H1 (cell line): ENCODE data around the gene GNB1L. TPM values are rescaled to one million over a fixed set of nuclear protein-coding genes. Genes with fewer than 3 reads are reported as not detected.

ENCODE experiments used
- CTCF ChIA-PET: fragments of 300-600 bp; sonication (Branson Sonifier 250); formaldehyde crosslinking; loops from one replicate; lab custom pipeline; 2021; ENCODE audit not compliant: partially characterized antibody; lab: Charles Lee
- POLR2A ChIA-PET: fragments of 300-600 bp; sonication (Branson Sonifier 250); formaldehyde crosslinking; loops from one replicate; lab custom pipeline; 2021; ENCODE audit warnings: inconsistent platforms; ENCODE audit not compliant: partially characterized antibody; lab: Charles Lee
- DNase-seq, 2 experiments: peaks; one replicate each; pipeline versions ENCODE4 v3.0.0 to v3.0.0-alpha.2; 2010 to 2022; ENCODE audit warnings: low spot score in 2 of 2, low read depth in 1 of 2, mixed read lengths in 1 of 2
- FAIRE-seq: peaks from 2 replicates; lab custom pipeline; 2011; peaks lifted over from hg19 to GRCh38; lab: Jason Lieb, UNC
- H2AFZ ChIP-seq: 2 replicates; pipeline ENCODE4 v1.8.1; 2012; ENCODE audit warnings: low read length, inconsistent platforms
- H2AK5ac ChIP-seq: 2 replicates; pipeline ENCODE4 v1.6.1; 2013; ENCODE audit warnings: low read depth, low read length
- H2BK120ac ChIP-seq: replicated peaks from 2 replicates; pipeline ENCODE3; 2013; ENCODE audit warnings: low read depth, low read length, inconsistent platforms
- H2BK12ac ChIP-seq: 2 replicates; pipeline ENCODE4 v1.6.1; 2013; ENCODE audit warnings: low read depth, low read length
- H2BK15ac ChIP-seq: 2 replicates; pipeline ENCODE4 v1.6.1; 2013; ENCODE audit warnings: low read length
- H2BK20ac ChIP-seq: 2 replicates; pipeline ENCODE4 v1.6.1; 2013; ENCODE audit warnings: low read length
- H2BK5ac ChIP-seq: 2 replicates; pipeline ENCODE4 v1.6.1; 2013; ENCODE audit warnings: low read depth, low read length
- H3K14ac ChIP-seq: 2 replicates; pipeline ENCODE4 v1.6.1; 2013; ENCODE audit warnings: inconsistent platforms; ENCODE audit not compliant: insufficient read length
- H3K18ac ChIP-seq: 2 replicates; pipeline ENCODE4 v1.6.1; 2013; ENCODE audit warnings: low read length; ENCODE audit errors: extremely low read depth
- H3K23ac ChIP-seq: 2 replicates; pipeline ENCODE4 v1.6.1; 2013; ENCODE audit warnings: inconsistent platforms; ENCODE audit not compliant: insufficient read length
- H3K23me2 ChIP-seq: 2 replicates; pipeline ENCODE4 v1.6.1; 2013; ENCODE audit warnings: low read depth, low read length
- H3K27ac ChIP-seq: 2 replicates; pipeline ENCODE4 v1.6.1; 2011; ENCODE audit warnings: low read depth, low read length, inconsistent platforms
- H3K27me3 ChIP-seq, 4 experiments: replicated peaks in 1 of 4; 1 replicate in 1 of 4; 2 replicates in 3 of 4; pipeline versions ENCODE4 v1.6.1 to v1.8.1; 2011 to 2013; ENCODE audit warnings: low read length in 3 of 4, mild to moderate bottlenecking in 3 of 4, inconsistent platforms in 2 of 4, mixed read lengths in 2 of 4, moderate library complexity in 1 of 4; ENCODE audit not compliant: control insufficient read depth in 3 of 4, insufficient read depth in 3 of 4; ENCODE audit errors: extremely low read depth in 1 of 4
- H3K36me3 ChIP-seq, 4 experiments: 2 replicates each; pipeline versions ENCODE4 v1.6.1 to v1.8.1; 2011 to 2013; ENCODE audit warnings: mild to moderate bottlenecking in 4 of 4, low read length in 3 of 4, moderate library complexity in 2 of 4, control low read depth in 1 of 4, inconsistent platforms in 1 of 4; ENCODE audit not compliant: insufficient read depth in 4 of 4, control insufficient read depth in 2 of 4
- H3K4ac ChIP-seq: replicated peaks from 2 replicates; pipeline ENCODE3; 2013; ENCODE audit warnings: low read length, low read depth, mixed read lengths, inconsistent platforms; ENCODE audit not compliant: insufficient read length
- H3K4me1 ChIP-seq, 4 experiments: replicated peaks in 1 of 4; 1 replicate in 1 of 4; 2 replicates in 3 of 4; pipeline versions ENCODE4 v1.6.1 to v1.8.1; 2011 to 2013; ENCODE audit warnings: low read length in 3 of 4, inconsistent platforms in 2 of 4, mixed read lengths in 1 of 4; ENCODE audit not compliant: insufficient read depth in 4 of 4, control insufficient read depth in 3 of 4
- H3K4me2 ChIP-seq, 2 experiments: 2 replicates each; pipeline versions ENCODE4 v1.6.1 to v1.8.1; 2011 to 2013; ENCODE audit warnings: low read depth in 2 of 2, low read length in 2 of 2, control low read depth in 1 of 2, inconsistent platforms in 1 of 2, mild to moderate bottlenecking in 1 of 2; ENCODE audit not compliant: insufficient read depth in 1 of 2
- H3K4me3 ChIP-seq, 4 experiments: fragments of 200-600, 300-600 bp in 1 of 4; sonication (generic), shearing (Covaris generic), sonication (Bioruptor Twin) in 1 of 4; 2 replicates each; pipeline versions ENCODE4 v1.5.1 to v1.8.1; 2011 to 2016; ENCODE audit warnings: low read length in 4 of 4, low read depth in 3 of 4, control low read depth in 2 of 4, inconsistent platforms in 2 of 4, mild to moderate bottlenecking in 2 of 4, mixed read lengths in 1 of 4, moderate library complexity in 1 of 4; ENCODE audit not compliant: insufficient read depth in 2 of 4; ENCODE audit errors: extremely low read depth in 1 of 4
- H3K56ac ChIP-seq: replicated peaks from 2 replicates; pipeline ENCODE3; 2013; ENCODE audit warnings: low read depth, mild to moderate bottlenecking, mixed read lengths, low read length, inconsistent platforms; ENCODE audit not compliant: insufficient read length
- H3K79me1 ChIP-seq: 2 replicates; pipeline ENCODE4 v1.6.1; 2013; ENCODE audit warnings: low read depth, low read length, control low read depth
- H3K79me2 ChIP-seq, 2 experiments: 2 replicates each; pipeline versions ENCODE4 v1.6.1 to v1.8.1; 2012 to 2013; ENCODE audit warnings: low read length in 2 of 2, mild to moderate bottlenecking in 2 of 2, inconsistent platforms in 1 of 2; ENCODE audit not compliant: insufficient read depth in 2 of 2, control insufficient read depth in 1 of 2
- H3K9ac ChIP-seq, 4 experiments: replicated peaks in 1 of 4; 1 replicate in 1 of 4; 2 replicates in 3 of 4; pipeline versions ENCODE4 v1.6.1 to v1.8.1; 2011 to 2013; ENCODE audit warnings: low read depth in 3 of 4, low read length in 3 of 4, control low read depth in 2 of 4, mild to moderate bottlenecking in 2 of 4, moderate library complexity in 2 of 4, inconsistent platforms in 1 of 4; ENCODE audit errors: extremely low read depth in 1 of 4
- H3K9me3 ChIP-seq, 2 experiments: 2 replicates each; pipeline versions ENCODE4 v1.6.1 to v1.8.1; 2012 to 2013; ENCODE audit warnings: mild to moderate bottlenecking in 2 of 2, moderate library complexity in 2 of 2, control low read depth in 1 of 2, inconsistent platforms in 1 of 2, low read depth in 1 of 2, low read length in 1 of 2, mixed read lengths in 1 of 2; ENCODE audit not compliant: insufficient read depth in 2 of 2
- H4K20me1 ChIP-seq, 2 experiments: replicated peaks in 1 of 2; 2 replicates each; pipeline versions ENCODE3 to v1.8.1; 2011 to 2013; ENCODE audit warnings: inconsistent platforms in 2 of 2, low read length in 2 of 2, mild to moderate bottlenecking in 1 of 2; ENCODE audit not compliant: insufficient read depth in 2 of 2, control insufficient read depth in 1 of 2
- H4K5ac ChIP-seq: 2 replicates; pipeline ENCODE4 v1.6.1; 2013; ENCODE audit warnings: low read length, low read depth, mixed read lengths, inconsistent platforms; ENCODE audit not compliant: insufficient read length
- H4K8ac ChIP-seq: 2 replicates; pipeline ENCODE4 v1.8.0; 2013; ENCODE audit warnings: mild to moderate bottlenecking, moderate library complexity, low read length, inconsistent platforms; ENCODE audit not compliant: insufficient read depth; ENCODE audit errors: extremely low read depth
- H4K91ac ChIP-seq: replicated peaks from 2 replicates; pipeline ENCODE3; 2013; ENCODE audit warnings: low read length, mixed read lengths, inconsistent platforms; ENCODE audit not compliant: insufficient read length
- EZH2 ChIP-seq: fragments of 200-600 bp; sonication (generic); IDR thresholded peaks from 2 replicates; pipeline ENCODE4 v1.7.1; 2012; ENCODE audit warnings: low read depth, mild to moderate bottlenecking, moderate library complexity, low read length, inconsistent platforms; ENCODE audit not compliant: severe bottlenecking
- JUND ChIP-seq: IDR thresholded peaks from 2 replicates; pipeline ENCODE4 v1.6.1; 2011; ENCODE audit warnings: mild to moderate bottlenecking, improper control_type of control experiment, low read length
- KDM5A ChIP-seq: fragments of 200-600 bp; IDR thresholded peaks from 2 replicates; pipeline ENCODE4 v1.7.1; 2012; ENCODE audit warnings: mild to moderate bottlenecking, low read length, inconsistent platforms, mixed read lengths
- MAFK ChIP-seq: IDR thresholded peaks from 2 replicates; pipeline ENCODE4 v1.6.1; 2012; ENCODE audit warnings: low read depth, mild to moderate bottlenecking, improper control_type of control experiment, low read length
- POLR2A ChIP-seq, 2 experiments: IDR thresholded peaks; 1 replicate in 1 of 2; 2 replicates in 1 of 2; pipeline ENCODE4 v1.6.1; 2011; ENCODE audit warnings: low read depth in 2 of 2, low read length in 2 of 2, mild to moderate bottlenecking in 2 of 2; ENCODE audit errors: control extremely low read depth in 1 of 2
- RFX5 ChIP-seq: IDR thresholded peaks from 2 replicates; pipeline ENCODE4 v1.6.1; 2011; ENCODE audit warnings: low read depth, low read length, improper control_type of control experiment, borderline replicate concordance
- SIX5 ChIP-seq: IDR thresholded peaks from 2 replicates; pipeline ENCODE4 v1.6.1; 2011; ENCODE audit warnings: mild to moderate bottlenecking, low read depth, low read length
- SP2 ChIP-seq: IDR thresholded peaks from 2 replicates; pipeline ENCODE4 v1.6.1; 2012; ENCODE audit warnings: mild to moderate bottlenecking, low read length, inconsistent platforms
- TAF1 ChIP-seq: IDR thresholded peaks from 2 replicates; pipeline ENCODE4 v1.6.1; 2011; ENCODE audit warnings: mild to moderate bottlenecking, low read depth, low read length
- TCF12 ChIP-seq: IDR thresholded peaks from 2 replicates; pipeline ENCODE4 v1.6.1; 2011; ENCODE audit warnings: low read depth, mild to moderate bottlenecking, low read length
- WGBS, 2 experiments: shearing (Covaris generic) in 1 of 2; methylation state at CpG; one replicate each; pipeline versions ENCODE4 v1.1.6 to v1.1.7; 2013 to 2015; ENCODE audit warnings: low lambda C conversion rate in 2 of 2, mixed read lengths in 2 of 2, inconsistent platforms in 1 of 2, low coverage in 1 of 2, missing lambda C conversion rate in 1 of 2; ENCODE audit not compliant: insufficient replicate concordance in 2 of 2, insufficient coverage in 1 of 2, insufficient read length in 1 of 2; ENCODE audit errors: extremely low coverage in 1 of 2, missing lambda C conversion rate in 1 of 2; 5-methylcytosine and 5-hydroxymethylcytosine counted together
- polyA plus RNA-seq, 7 experiments: library from polyadenylated mRNA; depleted of rRNA in 3 of 7; stranded (reverse) in 5 of 7; unstranded in 2 of 7; fragments of >200 nt in 5 of 7; fragments of 200-250 nt in 2 of 7; gene quantifications; 1 replicate in 5 of 7; 2 replicates in 1 of 7; 4 replicates in 1 of 7; pipeline versions ENCODE4 v1.2.1 to v1.2.3, GENCODE V29; 2011 to 2013; ENCODE audit warnings: missing spikeins in 2 of 7, mixed read lengths in 2 of 7
- total RNA-seq: library from RNA; stranded (reverse); fragmentation: NEBNext Ultra II Directional; extraction: Animal tissue kit (Norgen Biotek cat#: 25700); gene quantifications from 2 replicates; pipeline ENCODE4 v1.2.1, GENCODE V29; 2021
- TF ChIP-seq, protein P1 (sequence below): IDR thresholded peaks from 2 replicates; pipeline ENCODE4 v1.6.1; 2012; ENCODE audit warnings: inconsistent platforms
- TF ChIP-seq, protein P2 (sequence below): IDR thresholded peaks from 2 replicates; pipeline ENCODE4 v1.6.1; 2012; ENCODE audit warnings: low read length, inconsistent platforms

GNB1L gene
- total and polyA plus RNA-seq, 2 of the 8 experiments (the other 6 are each of a cell fraction or from before 2014, with no cell fraction given) = 14.0 to 15.6 TPM

DNA sequence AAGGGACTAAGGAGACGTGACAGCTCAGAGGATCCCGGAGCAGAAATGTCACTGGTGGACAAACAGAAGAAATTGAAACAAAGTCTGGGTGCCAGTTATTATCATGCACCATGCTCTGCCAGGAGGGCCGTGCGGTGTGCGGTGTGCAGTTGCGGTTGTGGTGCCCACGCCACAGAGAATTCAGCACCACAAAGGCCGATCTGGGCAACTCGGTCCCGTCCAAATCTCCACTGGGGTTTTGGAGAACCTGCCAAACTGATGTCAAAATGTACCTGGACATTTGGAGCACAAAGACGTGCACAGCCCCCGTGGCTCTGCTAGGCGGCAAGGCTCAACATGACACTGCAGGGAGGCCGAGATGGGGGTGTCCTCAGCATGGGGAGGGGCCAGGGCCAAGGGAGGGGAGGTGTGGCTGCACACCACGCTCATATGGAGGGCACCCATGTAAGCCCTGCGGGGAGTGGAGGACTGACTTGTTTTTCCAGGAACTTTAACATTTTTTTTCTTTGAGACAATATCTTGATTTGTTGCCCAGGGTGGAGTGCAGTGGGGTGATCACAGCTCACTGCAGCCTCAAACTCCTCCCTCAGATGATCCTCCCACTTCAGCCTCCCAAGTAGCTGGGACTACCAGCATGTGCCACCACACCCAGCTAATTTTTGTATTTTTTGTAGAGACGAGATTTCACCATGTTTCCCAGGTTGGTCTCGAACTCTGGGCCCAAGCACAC lies 39.4 kb downstream of the GNB1L start:
- no peak overlapping the region for H3K18ac ChIP-seq
- DNase-seq (no peak), FAIRE-seq (no peak)
- H4K8ac ChIP-seq = no peak overlapping the region
- H3K4me2 ChIP-seq = no peak overlapping the region
- no peak overlapping the region for H3K56ac ChIP-seq
- H2AK5ac ChIP-seq = no peak overlapping the region
- no peak overlapping the region for H2BK5ac ChIP-seq
- H2BK15ac ChIP-seq = no peak overlapping the region
- H3K4ac ChIP-seq = no peak overlapping the region
- no peaks in the 10 kb centered on the region; a peak in 1 of 7 replicates for H3K4me1 ChIP-seq
- no peak overlapping the region for H2AFZ ChIP-seq
- no peak overlapping the region for H3K27ac ChIP-seq
- no peak overlapping the region for H3K9ac ChIP-seq
- H3K36me3 ChIP-seq = no peaks in the 10 kb centered on the region
- H3K4me3 ChIP-seq = no peak overlapping the region
- H3K14ac ChIP-seq = no peak overlapping the region
- ChIA-PET POLR2A (no interaction called here), CTCF (interaction anchor here (0.9 to 1.2 kb wide), 5 partner anchors 33 to 138 kb away, joined by 3 to 6 read pairs (median 3); no protein-coding TSS in a partner anchor)
- no peak overlapping the region for H3K23ac ChIP-seq
- H4K5ac ChIP-seq = no peak overlapping the region
- 91% methylated on average over 18 of the region's 18 CpGs; no CpG with 5 or more reads in 1 of the 2 experiments for WGBS, 2 experiments
- H3K27me3 ChIP-seq = no peaks in the 10 kb centered on the region
- peaks cover 6 to 8% of the 10 kb centered on the region in 2 experiments for H4K20me1 ChIP-seq
- no peak overlapping the region for H2BK12ac ChIP-seq
- H2BK20ac ChIP-seq = no peak overlapping the region
- H3K79me2 ChIP-seq = no peaks in the 10 kb centered on the region
- H2BK120ac ChIP-seq = no peak overlapping the region
- no peaks in the 10 kb centered on the region for H3K9me3 ChIP-seq
- no peaks in the 10 kb centered on the region for H3K79me1 ChIP-seq
- H3K23me2 ChIP-seq = peaks cover 2% of the 10 kb centered on the region; the same call in 1 of the 2 replicates
- H4K91ac ChIP-seq = no peak overlapping the region
- TF ChIP-seq RFX5 (no peak), JUND (no peak), TAF1 (no peak), KDM5A (no peak), SP2 (no peak), MAFK (no peak), POLR2A (IDR thresholded peaks at IDR 0.05; ENCODE audit: control extremely low read depth in 1 of 2, low read depth in 2 of 2, low read length in 2 of 2) (no peak), SIX5 (no peak), TCF12 (no peak), EZH2 (no peak)
- TF ChIP-seq, protein P1, sequence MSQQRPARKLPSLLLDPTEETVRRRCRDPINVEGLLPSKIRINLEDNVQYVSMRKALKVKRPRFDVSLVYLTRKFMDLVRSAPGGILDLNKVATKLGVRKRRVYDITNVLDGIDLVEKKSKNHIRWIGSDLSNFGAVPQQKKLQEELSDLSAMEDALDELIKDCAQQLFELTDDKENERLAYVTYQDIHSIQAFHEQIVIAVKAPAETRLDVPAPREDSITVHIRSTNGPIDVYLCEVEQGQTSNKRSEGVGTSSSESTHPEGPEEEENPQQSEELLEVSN = no peak
- TF ChIP-seq, protein P2, sequence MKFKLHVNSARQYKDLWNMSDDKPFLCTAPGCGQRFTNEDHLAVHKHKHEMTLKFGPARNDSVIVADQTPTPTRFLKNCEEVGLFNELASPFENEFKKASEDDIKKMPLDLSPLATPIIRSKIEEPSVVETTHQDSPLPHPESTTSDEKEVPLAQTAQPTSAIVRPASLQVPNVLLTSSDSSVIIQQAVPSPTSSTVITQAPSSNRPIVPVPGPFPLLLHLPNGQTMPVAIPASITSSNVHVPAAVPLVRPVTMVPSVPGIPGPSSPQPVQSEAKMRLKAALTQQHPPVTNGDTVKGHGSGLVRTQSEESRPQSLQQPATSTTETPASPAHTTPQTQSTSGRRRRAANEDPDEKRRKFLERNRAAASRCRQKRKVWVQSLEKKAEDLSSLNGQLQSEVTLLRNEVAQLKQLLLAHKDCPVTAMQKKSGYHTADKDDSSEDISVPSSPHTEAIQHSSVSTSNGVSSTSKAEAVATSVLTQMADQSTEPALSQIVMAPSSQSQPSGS = no peak
